Ovary (tissue), 9 donors: Measurements from ENCODE around the gene PPP2R5A. TPM values are rescaled to one million over a fixed set of nuclear protein-coding genes. Genes with fewer than 3 reads are reported as not detected.

Experiments used
- DNase-seq, 5 donors: peaks; one replicate each; pipeline ENCODE4 v3.0.0-alpha.2; 2019 to 2020
- H3K27ac ChIP-seq, 2 donors: fragments of 200-600 bp; one replicate each; pipeline versions ENCODE4 v1.5.1 to v1.8.0; 2019 to 2022
- H3K27me3 ChIP-seq: fragments of 200-600 bp; one replicate; pipeline ENCODE4 v1.8.0; 2022
- H3K36me3 ChIP-seq: fragments of 200-600 bp; sonication (generic); one replicate; pipeline ENCODE4 v1.5.1; 2019
- H3K4me1 ChIP-seq: one replicate; pipeline ENCODE4 v1.8.1; 2013; ENCODE audit warnings: mild to moderate bottlenecking, moderate library complexity; ENCODE audit not compliant: insufficient read depth
- H3K4me3 ChIP-seq: fragments of 200-600 bp; sonication (generic); one replicate; pipeline ENCODE4 v1.5.1; 2017
- H3K9me3 ChIP-seq, 2 donors: fragments of 200-600 bp in 1 of 2; sonication (generic) in 1 of 2; one replicate each; pipeline versions ENCODE4 v1.5.1 to v1.8.1; 2013 to 2019; ENCODE audit warnings: mild to moderate bottlenecking in 1 of 2, moderate library complexity in 1 of 2
- CTCF ChIP-seq, 3 donors: fragments of 450-650 bp in 2 of 3; fragments of 200-600 bp in 1 of 3; IDR thresholded peaks; one replicate each; pipeline versions ENCODE4 v1.5.1 to v1.8.0; 2016 to 2022; ENCODE audit warnings: antibody characterized with exemption in 3 of 3, mild to moderate bottlenecking in 1 of 3
- EP300 ChIP-seq: sonication (generic); formaldehyde crosslinking; IDR thresholded peaks from one replicate; pipeline ENCODE4 v1.6.1; 2017; ENCODE audit warnings: antibody characterized with exemption
- POLR2A ChIP-seq: fragments of 450-650 bp; IDR thresholded peaks from one replicate; pipeline ENCODE4 v1.6.1; 2017; ENCODE audit warnings: antibody characterized with exemption, mild to moderate bottlenecking, moderate library complexity
- WGBS, 3 donors: extraction: QIAGEN DNeasy Blood & Tissue Kit in 1 of 3; methylation state at CpG; one replicate each; pipeline versions ENCODE4 v1.1.5 to v1.1.7; 2013 to 2017; 5-methylcytosine and 5-hydroxymethylcytosine counted together
- intact Hi-C, 4 donors: fragments of 100-400 bp; cut with DNase I; formaldehyde crosslinking; loops; one replicate each; pipeline versions ENCODE4 v1.11.0 to v1.15.1; 2022 to 2023
- polyA plus RNA-seq, 2 donors: library from polyadenylated mRNA; stranded (reverse); fragments of 200-250 nt in 1 of 2; fragments of 350-450 nt in 1 of 2; fragmentation: Illumina TruSeq in 1 of 2; extraction: RNeasy Lipid Tissue Mini Kit (QIAGEN cat#74804) in 1 of 2; gene quantifications; one replicate each; pipeline ENCODE4 v1.2.3, GENCODE V29; 2013 to 2014
- total RNA-seq, 7 donors: library from RNA; depleted of rRNA in 2 of 7; stranded (reverse); fragments of >200 nt in 2 of 7; fragmentation: NEBNext Ultra II Directional in 3 of 7; extraction: Animal tissue kit (Norgen Biotek cat#: 25700) in 3 of 7; gene quantifications; one replicate each; pipeline versions ENCODE4 v1.1.0 to v1.2.4, GENCODE V29; 2016 to 2023
- donor health status: DM: no; HTN: no; CAD: no; lungs with moderate emphysema.
- donor health status: DM: no; HTN: no; CAD: no.
- donor health status: Bipolar disorder and iron deficiency.
- donor health status: DM: yes; HTN: yes; CAD: no.
- donor health status: DM: no; HTN: no; CAD: no.
- donor health status: DM: yes; HTN: yes; CAD: no.

Gene PPP2R5A
- total and polyA plus RNA-seq, 9 donors = 16.6 to 34.3 (median 19.0) TPM

GRCh38 chr1:212292250-212293105 is 7.3 kb downstream of the PPP2R5A start:
- 82 to 89% (median 85%) methylated on average over 4 of the region's 4 CpGs for WGBS, 3 donors
- no peak for TF ChIP-seq CTCF (IDR thresholded peaks at IDR 0.05)
- TF ChIP-seq POLR2A = no peak
- no peak for TF ChIP-seq EP300
- H3K27me3 ChIP-seq = no peaks in the 10 kb centered on the region
- no peaks in the 10 kb centered on the region for H3K36me3 ChIP-seq
- H3K9me3 ChIP-seq = no peaks in the 10 kb centered on the region
- intact Hi-C loops = no loop called here
- peaks cover 5% of the 10 kb centered on the region for H3K4me1 ChIP-seq
- DNase-seq = no peak
- no peak overlapping the region for H3K27ac ChIP-seq
- no peak overlapping the region for H3K4me3 ChIP-seq

GRCh38 chr1:212293579-212293978 is 8.4 kb downstream of the PPP2R5A start:
- H3K27me3 ChIP-seq = no peaks in the 10 kb centered on the region
- H3K4me3 ChIP-seq = no peak overlapping the region
- no peak for DNase-seq
- TF ChIP-seq CTCF (IDR thresholded peaks at IDR 0.05) (no peak), POLR2A (no peak), EP300 (no peak)
- 64 to 88% (median 87%) methylated on average over 1 of the region's 1 CpG for WGBS, 3 donors
- intact Hi-C loops = no loop called here
- H3K9me3 ChIP-seq = no peaks in the 10 kb centered on the region
- H3K27ac ChIP-seq = no peak overlapping the region
- H3K4me1 ChIP-seq = peaks cover 2% of the 10 kb centered on the region
- no peaks in the 10 kb centered on the region for H3K36me3 ChIP-seq

- WGBS, 3 donors = 96 to 98% (median 96%) methylated on average over 3 of the region's 3 CpGs
- H3K4me3 ChIP-seq = no peak overlapping the region
- intact Hi-C loops = no loop called here
- no peaks in the 10 kb centered on the region for H3K9me3 ChIP-seq
- TF ChIP-seq EP300 (no peak), POLR2A (no peak), CTCF (IDR thresholded peaks at IDR 0.05) (no peak)
- peaks cover 2% of the 10 kb centered on the region for H3K4me1 ChIP-seq
- no peak overlapping the region for H3K27ac ChIP-seq
- H3K36me3 ChIP-seq = no peaks in the 10 kb centered on the region
- DNase-seq = no peak
- H3K27me3 ChIP-seq = no peaks in the 10 kb centered on the region
These were observed 9.8 kb downstream of the PPP2R5A start for GRCh38 chr1:212294983-212295382.

- WGBS, 3 donors = 88 to 92% (median 92%) methylated on average over 2 of the region's 2 CpGs
- Histone ChIP-seq H3K4me1 (peaks cover 2% of the 10 kb centered on the region), H3K9me3 (no peaks in the 10 kb centered on the region), H3K27me3 (no peaks in the 10 kb centered on the region), H3K36me3 (no peaks in the 10 kb centered on the region), H3K27ac (no peak overlapping the region), H3K4me3 (no peak overlapping the region)
- TF ChIP-seq POLR2A (no peak), CTCF (IDR thresholded peaks at IDR 0.05) (no peak), EP300 (no peak)
- intact Hi-C loops = no loop called here
- no peak for DNase-seq
These were observed 10.4 kb downstream of the PPP2R5A start for GRCh38 chr1:212295579-212295978.
